GM12878 (cell line): ENCODE data around the gene MEI1. TPM values are rescaled to one million over a fixed set of nuclear protein-coding genes. Genes with fewer than 3 reads are reported as not detected.

Experiments
- ATAC-seq: fragments of 200-7000 bp; cut with Tn5 transposase; 3 replicates; pipeline ENCODE4 v1.9.1; 2020; ENCODE audit warnings: mild to moderate bottlenecking, moderate library complexity
- BruUV-seq: library from RNA; stranded (reverse); fragments of 400-500 nt; replicated peaks from 2 replicates; lab custom pipeline; 2021; lab: Mats Ljungman, UMichigan
- CTCF ChIA-PET: fragments of 300-600 bp; sonication (Branson Sonifier 250); formaldehyde crosslinking; extraction: SDS; loops from one replicate; lab custom pipeline; 2021; ENCODE audit warnings: inconsistent platforms; lab: Yijun Ruan, JAX
- POLR2A ChIA-PET: fragments of 350-600 bp; formaldehyde crosslinking; extraction: SDS; loops from one replicate; lab custom pipeline; 2021; ENCODE audit warnings: inconsistent platforms; lab: Charles Lee
- RAD21 ChIA-PET: fragments of 300-600 bp; sonication (Branson Sonifier 250); formaldehyde crosslinking; loops from one replicate; lab custom pipeline; 2023; ENCODE audit warnings: antibody characterized with exemption; ENCODE audit not compliant: unreplicated experiment; lab: Charles Lee
- SMC1A ChIA-PET: fragments of 300-600 bp; sonication (Branson Sonifier 250); formaldehyde crosslinking; loops from one replicate; lab custom pipeline; 2023; ENCODE audit not compliant: unreplicated experiment, uncharacterized antibody; lab: Charles Lee
- DNase-seq: peaks from one replicate; pipeline ENCODE4 v3.0.0-alpha.2; 2011; ENCODE audit warnings: low read depth, low spot score
- FAIRE-seq: peaks from 3 replicates; lab custom pipeline; 2011; peaks lifted over from hg19 to GRCh38; lab: Jason Lieb, UNC
- H2AFZ ChIP-seq: 2 replicates; pipeline ENCODE4 v1.6.0; 2011; ENCODE audit warnings: low read depth, low read length, control low read depth; ENCODE audit not compliant: control insufficient read depth
- H3K27ac ChIP-seq: 2 replicates; pipeline ENCODE4 v1.5.1; 2011; ENCODE audit warnings: control low read depth; ENCODE audit not compliant: control insufficient read depth, insufficient read depth
- H3K27me3 ChIP-seq, 2 experiments: replicated peaks in 1 of 2; 2 replicates each; pipeline versions ENCODE4 v1.6.0 to v1.6.1; 2011; ENCODE audit warnings: low read length in 1 of 2; ENCODE audit not compliant: control insufficient read depth in 2 of 2, insufficient read depth in 2 of 2
- H3K36me3 ChIP-seq, 2 experiments: 2 replicates each; pipeline ENCODE4 v1.5.1; 2011; ENCODE audit warnings: low read length in 1 of 2; ENCODE audit not compliant: control insufficient read depth in 2 of 2, insufficient read depth in 2 of 2
- H3K4me1 ChIP-seq: 2 replicates; pipeline ENCODE4 v1.6.1; 2011; ENCODE audit warnings: mild to moderate bottlenecking, low read length, moderate library complexity, mixed read lengths; ENCODE audit not compliant: control insufficient read depth, insufficient read depth
- H3K4me2 ChIP-seq: 2 replicates; pipeline ENCODE4 v1.6.0; 2011; ENCODE audit warnings: control low read depth; ENCODE audit not compliant: control insufficient read depth, insufficient read depth
- H3K4me3 ChIP-seq: fragments of 200-600 bp; sonication (generic); 2 replicates; pipeline ENCODE4 v1.5.1; 2016
- H3K79me2 ChIP-seq: 2 replicates; pipeline ENCODE4 v1.6.0; 2011; ENCODE audit warnings: low read length; ENCODE audit not compliant: control insufficient read depth, insufficient read depth
- H3K9ac ChIP-seq: 2 replicates; pipeline ENCODE4 v1.8.0; 2011; ENCODE audit warnings: low read length, control low read depth, mixed read lengths; ENCODE audit not compliant: control insufficient read depth, insufficient read depth
- H3K9me3 ChIP-seq: replicated peaks from 3 replicates; pipeline ENCODE4 v1.5.1; 2011; ENCODE audit warnings: mild to moderate bottlenecking, low read length; ENCODE audit not compliant: control insufficient read depth, insufficient read depth
- H4K20me1 ChIP-seq: 2 replicates; pipeline ENCODE4 v1.6.0; 2011; ENCODE audit not compliant: control insufficient read depth, insufficient read depth
- RELA ChIP-seq: fragments of 450-650 bp; IDR thresholded peaks from 2 replicates; pipeline ENCODE4 v1.8.0; 2014; ENCODE audit warnings: borderline replicate concordance; ENCODE audit not compliant: partially characterized antibody
- RUNX3 ChIP-seq: IDR thresholded peaks from 2 replicates; pipeline ENCODE4 v1.6.1; 2012; ENCODE audit warnings: low read length, inconsistent platforms
- TCF7 ChIP-seq: IDR thresholded peaks from 2 replicates; pipeline ENCODE4 v1.6.1; 2014; ENCODE audit warnings: antibody characterized with exemption, borderline replicate concordance
- WGBS: methylation state at CpG from one replicate; pipeline ENCODE4 v1.1.6; 2016; ENCODE audit warnings: low lambda C conversion rate; ENCODE audit not compliant: insufficient replicate concordance, insufficient coverage; ENCODE audit errors: missing lambda C conversion rate; 5-methylcytosine and 5-hydroxymethylcytosine counted together
- in situ Hi-C: fragments of 300-500 bp; cut with MboI; formaldehyde crosslinking; loops from 9 replicates; pipeline ENCODE4 v1.14.3; 2018; ENCODE audit warnings: mixed read lengths
- intact Hi-C: fragments of 100-400 bp; cut with micrococcal nuclease; formaldehyde crosslinking; loops from one replicate; pipeline ENCODE4 v1.14.2; 2022; ENCODE audit not compliant: unreplicated experiment
- polyA plus RNA-seq, 11 experiments: library from polyadenylated mRNA; depleted of rRNA in 4 of 11; unstranded in 6 of 11; stranded (reverse) in 5 of 11; fragments of >200 nt; fragmentation: Nextera tagmentation in 4 of 11; fragmentation: Illumina TruSeq in 1 of 11; extraction: Ambion mirVana in 4 of 11; extraction: Trizol in 1 of 11; gene quantifications; 1 replicate in 1 of 11; 2 replicates in 10 of 11; pipeline versions ENCODE4 v1.2.1 to v1.2.3, GENCODE V29; 2011 to 2016; ENCODE audit warnings: inconsistent platforms in 2 of 11, missing spikeins in 2 of 11, low read depth in 1 of 11
- total RNA-seq, 4 experiments: library from RNA; depleted of rRNA in 3 of 4; stranded (reverse); fragments of >200 nt in 3 of 4; fragmentation: Illumina TruSeq in 1 of 4; extraction: Trizol in 1 of 4; gene quantifications; 2 replicates each; pipeline versions ENCODE4 v1.2.1 to v1.2.3, GENCODE V29; 2013 to 2021
- TF ChIP-seq, protein P1 (sequence below): fragments of 450-650 bp; IDR thresholded peaks from 2 replicates; pipeline ENCODE4 v1.6.1; 2017; ENCODE audit warnings: mild to moderate bottlenecking, moderate library complexity

Gene MEI1
- total and polyA plus RNA-seq, 10 of the 15 experiments (the other 5 are each of a cell fraction or from before 2014, with no cell fraction given), result 27.9 to 48.9 (median 35.8) TPM

DNA sequence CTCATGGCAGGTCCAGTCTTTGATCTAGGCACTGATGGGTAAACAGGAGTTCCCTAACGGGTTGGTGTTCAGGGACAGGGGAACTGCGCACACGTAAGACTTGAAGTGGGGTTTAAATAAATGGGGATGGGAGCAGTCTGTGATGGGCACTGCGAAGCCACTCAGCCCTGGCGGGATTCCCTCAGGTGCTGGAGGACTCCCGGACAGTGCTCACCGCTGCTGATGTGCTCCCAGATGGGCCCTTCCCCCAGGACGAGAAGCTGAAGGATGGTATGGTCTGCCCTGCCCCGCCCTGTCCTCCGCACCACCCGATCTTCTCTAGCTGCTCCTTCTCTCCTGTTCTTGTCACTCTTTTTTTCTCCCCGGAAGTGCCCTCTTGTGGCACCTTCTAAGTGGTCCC lies 110.7 kb downstream of the MEI1 start:
- ChIA-PET CTCF (interaction anchor here (2.2 kb wide), 1 partner anchor 9 kb away, joined by 5 read pairs; the partner anchor contains the start of gene CCDC134), SMC1A (interaction anchor here (1.1 to 1.3 kb wide), 2 partner anchors 63 to 64 kb away, joined by 3 read pairs; no protein-coding TSS in a partner anchor), POLR2A (interaction anchor here (0.9 kb wide), 1 partner anchor 9 kb away, joined by 5 read pairs; the partner anchor contains the start of gene CCDC134), RAD21 (no interaction called here)
- H3K9me3 ChIP-seq, result no peaks in the 10 kb centered on the region
- peaks cover 3 to 17% of the 10 kb centered on the region in 2 experiments; a peak in 2 of 4 replicates for H3K36me3 ChIP-seq
- H3K27me3 ChIP-seq, result no peaks in the 10 kb centered on the region
- H3K9ac ChIP-seq, result no peak overlapping the region
- peaks cover 17% of the 10 kb centered on the region for H3K79me2 ChIP-seq
- H3K4me3 ChIP-seq, result no peak overlapping the region
- intact Hi-C loops (no loop called here), in situ Hi-C loops (no loop called here)
- no peak for DNase-seq
- ATAC-seq, result no peak
- no peak for FAIRE-seq
- H3K4me1 ChIP-seq, result peaks cover under 1% of the 10 kb centered on the region; the same call in 1 of the 2 replicates
- no peak overlapping the region for H3K4me2 ChIP-seq
- H2AFZ ChIP-seq, result no peak overlapping the region
- TF ChIP-seq RUNX3, result no peak
- no peak for TF ChIP-seq RELA
- TF ChIP-seq, protein P1, sequence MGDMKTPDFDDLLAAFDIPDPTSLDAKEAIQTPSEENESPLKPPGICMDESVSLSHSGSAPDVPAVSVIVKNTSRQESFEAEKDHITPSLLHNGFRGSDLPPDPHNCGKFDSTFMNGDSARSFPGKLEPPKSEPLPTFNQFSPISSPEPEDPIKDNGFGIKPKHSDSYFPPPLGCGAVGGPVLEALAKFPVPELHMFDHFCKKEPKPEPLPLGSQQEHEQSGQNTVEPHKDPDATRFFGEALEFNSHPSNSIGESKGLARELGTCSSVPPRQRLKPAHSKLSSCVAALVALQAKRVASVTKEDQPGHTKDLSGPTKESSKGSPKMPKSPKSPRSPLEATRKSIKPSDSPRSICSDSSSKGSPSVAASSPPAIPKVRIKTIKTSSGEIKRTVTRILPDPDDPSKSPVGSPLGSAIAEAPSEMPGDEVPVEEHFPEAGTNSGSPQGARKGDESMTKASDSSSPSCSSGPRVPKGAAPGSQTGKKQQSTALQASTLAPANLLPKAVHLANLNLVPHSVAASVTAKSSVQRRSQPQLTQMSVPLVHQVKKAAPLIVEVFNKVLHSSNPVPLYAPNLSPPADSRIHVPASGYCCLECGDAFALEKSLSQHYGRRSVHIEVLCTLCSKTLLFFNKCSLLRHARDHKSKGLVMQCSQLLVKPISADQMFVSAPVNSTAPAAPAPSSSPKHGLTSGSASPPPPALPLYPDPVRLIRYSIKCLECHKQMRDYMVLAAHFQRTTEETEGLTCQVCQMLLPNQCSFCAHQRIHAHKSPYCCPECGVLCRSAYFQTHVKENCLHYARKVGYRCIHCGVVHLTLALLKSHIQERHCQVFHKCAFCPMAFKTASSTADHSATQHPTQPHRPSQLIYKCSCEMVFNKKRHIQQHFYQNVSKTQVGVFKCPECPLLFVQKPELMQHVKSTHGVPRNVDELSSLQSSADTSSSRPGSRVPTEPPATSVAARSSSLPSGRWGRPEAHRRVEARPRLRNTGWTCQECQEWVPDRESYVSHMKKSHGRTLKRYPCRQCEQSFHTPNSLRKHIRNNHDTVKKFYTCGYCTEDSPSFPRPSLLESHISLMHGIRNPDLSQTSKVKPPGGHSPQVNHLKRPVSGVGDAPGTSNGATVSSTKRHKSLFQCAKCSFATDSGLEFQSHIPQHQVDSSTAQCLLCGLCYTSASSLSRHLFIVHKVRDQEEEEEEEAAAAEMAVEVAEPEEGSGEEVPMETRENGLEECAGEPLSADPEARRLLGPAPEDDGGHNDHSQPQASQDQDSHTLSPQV, result no peak
- TF ChIP-seq TCF7, result no peak
- BruUV-seq, result no TSS peak
- 93% methylated on average over 12 of the region's 12 CpGs for WGBS
- H4K20me1 ChIP-seq, result no peaks in the 10 kb centered on the region
- no peak overlapping the region for H3K27ac ChIP-seq
